Kidney (tissue), 14 donors: ENCODE measurements around the gene ATP8B1. TPM values are rescaled to one million over a fixed set of nuclear protein-coding genes. Genes with fewer than 3 reads are reported as not detected.

ENCODE experiments used
- DNase-seq, 5 donors: peaks; one replicate each; pipeline ENCODE4 v3.0.0-alpha.2; 2013 to 2020
- FAIRE-seq: peaks from 2 replicates; lab custom pipeline; 2012; peaks lifted over from hg19 to GRCh38; lab: Jason Lieb, UNC
- H3K27ac ChIP-seq, 2 donors: one replicate each; pipeline ENCODE4 v1.7.0; 2013; ENCODE audit warnings: low read depth in 2 of 2, low read length in 2 of 2, inconsistent platforms in 1 of 2
- H3K27me3 ChIP-seq: one replicate; pipeline ENCODE4 v1.7.1; 2013; ENCODE audit warnings: low read length, inconsistent platforms; ENCODE audit not compliant: control insufficient read depth, insufficient read depth
- H3K36me3 ChIP-seq, 3 donors: one replicate each; pipeline versions ENCODE4 v1.7.0 to v1.7.1; 2013; ENCODE audit warnings: low read length in 3 of 3, control low read depth in 1 of 3, inconsistent platforms in 1 of 3; ENCODE audit not compliant: insufficient read depth in 3 of 3, control insufficient read depth in 2 of 3
- H3K4me1 ChIP-seq, 3 donors: one replicate each; pipeline versions ENCODE4 v1.7.0 to v1.7.1; 2013; ENCODE audit warnings: low read length in 3 of 3, inconsistent platforms in 1 of 3, low read depth in 1 of 3; ENCODE audit not compliant: control insufficient read depth in 2 of 3, insufficient read depth in 2 of 3
- H3K4me3 ChIP-seq, 3 donors: one replicate each; pipeline versions ENCODE4 v1.7.0 to v1.8.1; 2013; ENCODE audit warnings: low read length in 3 of 3, control low read depth in 1 of 3, inconsistent platforms in 1 of 3
- H3K9ac ChIP-seq, 3 donors: one replicate each; pipeline versions ENCODE4 v1.7.0 to v1.7.1; 2013; ENCODE audit warnings: low read length in 3 of 3, control low read depth in 1 of 3, inconsistent platforms in 1 of 3
- H3K9me3 ChIP-seq, 3 donors: one replicate each; pipeline versions ENCODE4 v1.7.0 to v1.7.1; 2013; ENCODE audit warnings: low read length in 3 of 3, control low read depth in 1 of 3, inconsistent platforms in 1 of 3; ENCODE audit not compliant: control insufficient read depth in 2 of 3, insufficient read depth in 1 of 3
- intact Hi-C: fragments of 100-400 bp; cut with DNase I; formaldehyde crosslinking; loops from one replicate; pipeline ENCODE4 v1.11.1; 2022
- polyA plus RNA-seq: library from polyadenylated mRNA; stranded (reverse); fragments of 350-450 nt; fragmentation: Illumina TruSeq; extraction: RNeasy Lipid Tissue Mini Kit (QIAGEN cat#74804); gene quantifications from one replicate; pipeline ENCODE4 v1.2.3, GENCODE V29; 2014; ENCODE audit warnings: low read depth, low replicate concordance; ENCODE audit not compliant: insufficient read depth
- total RNA-seq: library from RNA; stranded (reverse); fragmentation: NEBNext Ultra II Directional; extraction: Animal tissue kit (Norgen Biotek cat#: 25700); gene quantifications from one replicate; pipeline ENCODE4 v1.2.1, GENCODE V29; 2021
- TF ChIP-seq, protein P1 (sequence below): IDR thresholded peaks from 3 replicates; pipeline ENCODE4 v1.5.1; 2012; ENCODE audit warnings: mild to moderate bottlenecking, moderate library complexity, borderline replicate concordance; ENCODE audit not compliant: insufficient read depth; ENCODE audit errors: extremely low read depth
- donor health status: control.
- donor health status: control.
- donor health status: control.
- donor health status: control.
- donor health status: control.
- donor health status: DM: yes; HTN: yes; CAD: no.
- donor health status: Normal renal cell carcinoma (clear cell type).

Gene ATP8B1
- total and polyA plus RNA-seq, 2 donors from 2014 or later: 5.2 to 40.8 TPM

DNA sequence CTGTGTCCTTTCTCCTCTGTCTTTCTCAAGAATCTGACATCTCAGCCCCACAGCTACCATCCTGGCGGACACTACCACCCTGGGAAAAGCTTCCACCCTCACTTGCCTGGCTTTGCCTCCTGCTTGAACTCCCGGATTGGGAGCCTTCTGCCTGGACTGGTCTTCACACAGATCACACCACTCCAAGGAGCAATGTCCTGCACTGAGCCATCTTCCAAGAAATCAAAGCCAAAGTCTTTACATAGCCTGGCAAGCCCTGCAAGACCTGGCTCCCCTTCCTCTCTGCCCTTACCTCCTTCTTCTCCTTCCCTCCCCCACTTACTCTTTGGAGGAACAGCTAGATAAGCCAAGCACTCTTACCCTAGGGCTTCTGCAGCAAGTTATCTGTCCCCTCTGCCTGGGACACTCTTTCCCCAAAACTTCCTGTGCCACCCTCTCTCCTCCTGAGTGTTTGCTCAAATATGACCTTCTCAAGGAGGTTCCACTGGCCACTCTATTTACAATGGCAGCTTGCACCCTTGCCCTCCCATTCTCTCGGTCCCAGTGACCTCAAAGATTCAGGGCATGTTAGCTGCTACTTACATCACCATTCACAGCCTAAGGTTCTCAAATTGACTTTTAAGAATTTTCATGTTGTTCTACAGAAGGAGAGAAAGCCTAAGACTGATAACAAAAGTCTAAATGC lies 9.7 kb downstream of the ATP8B1 start:
- H3K4me3 ChIP-seq: peak overlapping the region in 1 of 3 donors; percentile 37

DNA sequence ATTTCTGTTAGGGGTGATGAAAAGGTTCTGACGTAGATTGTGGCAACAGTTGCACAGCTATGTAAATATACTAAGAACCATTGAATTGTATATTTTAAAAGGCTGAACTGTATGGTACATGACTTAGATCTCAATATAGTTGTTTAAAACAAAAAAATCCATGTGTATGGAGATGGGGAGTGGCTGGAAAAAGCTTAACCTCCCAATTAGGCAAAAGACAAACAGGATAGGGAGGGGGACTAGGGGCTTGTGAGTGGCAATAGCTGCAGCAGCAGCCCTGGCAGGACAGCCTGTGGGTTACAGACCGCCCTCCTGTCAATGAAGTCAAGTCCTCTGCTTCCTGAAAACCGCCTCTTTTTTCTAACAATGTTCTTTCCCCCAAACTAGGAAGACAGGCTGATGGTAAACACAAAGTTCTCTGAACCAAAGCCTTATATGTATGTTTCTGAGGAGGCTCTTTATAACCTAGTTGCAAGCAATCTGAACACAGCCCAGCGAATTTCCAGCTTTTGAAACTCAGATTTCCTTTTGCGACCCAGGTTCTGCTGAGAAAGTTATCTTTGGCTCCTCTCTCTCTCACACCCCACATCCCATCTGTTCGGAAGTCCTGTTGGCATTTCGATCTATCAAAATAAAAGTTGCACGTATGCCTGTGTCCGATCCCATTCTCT lies 10.3 kb downstream of the ATP8B1 start:
- FAIRE-seq: no peak

More for the DNA sequence above, 9.7 kb downstream of the ATP8B1 start:
- Histone ChIP-seq H3K4me1 (peaks cover 6 to 18% (median 14%) of the 10 kb centered on the region in 3 donors), H3K36me3 (no peaks in the 10 kb centered on the region), H3K27ac (peak overlapping the region; percentile 25 to 62), H3K27me3 (no peaks in the 10 kb centered on the region), H3K9ac (peak overlapping the region in 1 of 3 donors; percentile 34), H3K9me3 (no peaks in the 10 kb centered on the region)
- DNase-seq (no peak), FAIRE-seq (no peak)
- TF ChIP-seq, protein P1, sequence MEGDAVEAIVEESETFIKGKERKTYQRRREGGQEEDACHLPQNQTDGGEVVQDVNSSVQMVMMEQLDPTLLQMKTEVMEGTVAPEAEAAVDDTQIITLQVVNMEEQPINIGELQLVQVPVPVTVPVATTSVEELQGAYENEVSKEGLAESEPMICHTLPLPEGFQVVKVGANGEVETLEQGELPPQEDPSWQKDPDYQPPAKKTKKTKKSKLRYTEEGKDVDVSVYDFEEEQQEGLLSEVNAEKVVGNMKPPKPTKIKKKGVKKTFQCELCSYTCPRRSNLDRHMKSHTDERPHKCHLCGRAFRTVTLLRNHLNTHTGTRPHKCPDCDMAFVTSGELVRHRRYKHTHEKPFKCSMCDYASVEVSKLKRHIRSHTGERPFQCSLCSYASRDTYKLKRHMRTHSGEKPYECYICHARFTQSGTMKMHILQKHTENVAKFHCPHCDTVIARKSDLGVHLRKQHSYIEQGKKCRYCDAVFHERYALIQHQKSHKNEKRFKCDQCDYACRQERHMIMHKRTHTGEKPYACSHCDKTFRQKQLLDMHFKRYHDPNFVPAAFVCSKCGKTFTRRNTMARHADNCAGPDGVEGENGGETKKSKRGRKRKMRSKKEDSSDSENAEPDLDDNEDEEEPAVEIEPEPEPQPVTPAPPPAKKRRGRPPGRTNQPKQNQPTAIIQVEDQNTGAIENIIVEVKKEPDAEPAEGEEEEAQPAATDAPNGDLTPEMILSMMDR: no peak
- intact Hi-C loops: no loop called here

GRCh38 chr18:57791911-57792310 lies 11.2 kb downstream of the ATP8B1 start:
- TF ChIP-seq, protein P1: no peak
- Histone ChIP-seq H3K4me1 (peaks cover 6 to 17% (median 14%) of the 10 kb centered on the region in 3 donors), H3K9me3 (no peaks in the 10 kb centered on the region), H3K27me3 (no peaks in the 10 kb centered on the region), H3K4me3 (no peak overlapping the region), H3K27ac (peak overlapping the region in 1 of 2 donors; percentile 53), H3K36me3 (no peaks in the 10 kb centered on the region), H3K9ac (no peak overlapping the region)
- FAIRE-seq (no peak), DNase-seq (no peak)
- intact Hi-C loops: no loop called here

More for the DNA sequence above, 10.3 kb downstream of the ATP8B1 start:
- Histone ChIP-seq H3K36me3 (no peaks in the 10 kb centered on the region), H3K27me3 (no peaks in the 10 kb centered on the region), H3K9ac (peak overlapping the region in 1 of 3 donors; percentile 34), H3K4me1 (peaks cover 6 to 18% (median 14%) of the 10 kb centered on the region in 3 donors), H3K9me3 (no peaks in the 10 kb centered on the region), H3K4me3 (peak overlapping the region in 1 of 3 donors; percentile 37), H3K27ac (peak overlapping the region; percentile 25 to 62)
- no peak for DNase-seq
- intact Hi-C loops: no loop called here
- TF ChIP-seq, protein P1: no peak
